GF-D8 (cell line): ENCODE data around the gene SMC3.
"Not testable (repeated sequence)": the region's sequence is repeated elsewhere in the genome, so short reads cannot be mapped to it uniquely, and the experiment has no call there.

Source experiments
- DNase-seq: peaks from one replicate; lab custom pipeline; 2025; lab: John Stamatoyannopoulos, UW

The SMC3 gene

GRCh38 chr10:110625951-110626855 lies 58.7 kb downstream of the SMC3 start:
- no peak for DNase-seq

- DNase-seq, result no peak
Measured at GRCh38 chr10:110628161-110628560, 60.7 kb downstream of the SMC3 start.

GRCh38 chr10:110629680-110630191 lies 62.2 kb downstream of the SMC3 start:
- DNase-seq, result no peak

- no peak for DNase-seq
Measured at GRCh38 chr10:110631934-110632333, 64.4 kb downstream of the SMC3 start.

GRCh38 chr10:110632591-110633215 lies 65.2 kb downstream of the SMC3 start:
- DNase-seq, result no peak

DNA sequence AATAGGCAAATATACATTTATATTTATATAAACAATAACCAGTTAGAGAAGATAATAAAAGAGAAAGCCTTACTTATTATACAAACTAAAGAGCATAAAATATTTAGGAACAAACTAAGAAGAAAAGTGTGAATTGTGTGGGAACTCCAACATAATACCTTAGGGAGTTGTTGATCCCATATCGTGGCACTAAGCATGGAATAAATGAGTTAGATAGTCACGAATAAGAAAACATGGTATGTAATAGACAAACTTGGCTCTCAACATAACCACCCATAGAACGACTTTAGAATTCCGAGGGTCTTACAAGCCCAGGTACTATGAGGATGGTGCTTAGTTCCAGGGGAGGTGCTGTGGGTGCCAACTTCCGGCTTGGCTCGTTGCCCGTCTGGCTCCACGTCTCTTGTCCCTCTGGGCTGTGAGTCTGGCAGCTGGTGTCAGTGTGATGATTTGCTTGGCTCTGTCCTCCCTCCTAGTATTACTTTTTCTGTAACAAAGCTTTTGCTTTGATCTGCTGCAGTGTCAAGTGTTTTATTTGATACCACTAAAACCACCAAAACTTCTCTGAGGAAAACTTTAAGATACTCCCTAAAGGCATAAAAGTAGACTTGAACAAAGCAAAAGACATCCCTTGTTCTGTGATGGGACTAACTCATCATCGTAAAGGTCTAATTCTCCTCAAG lies 67.2 kb downstream of the SMC3 start:
- no peak for DNase-seq

DNA sequence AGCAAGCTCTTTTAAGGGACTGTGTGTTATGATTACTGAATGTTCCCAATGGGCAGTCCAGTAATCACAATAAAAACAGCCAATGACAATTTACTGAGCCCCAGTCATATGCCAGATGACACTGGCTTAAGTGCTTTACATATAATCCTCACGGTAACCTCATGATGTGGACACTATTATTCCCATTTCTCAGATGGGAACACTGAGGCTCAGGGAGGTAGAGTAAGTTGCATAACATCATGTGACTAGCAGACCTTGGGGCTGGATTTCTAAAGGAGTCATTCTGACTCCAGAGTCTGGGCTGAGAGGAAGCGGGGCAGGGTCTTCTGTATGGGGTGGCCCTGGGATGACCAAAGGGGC lies 69.1 kb downstream of the SMC3 start:
- no peak for DNase-seq

- DNase-seq, result no peak
Measured at GRCh38 chr10:110636932-110637557, 69.5 kb downstream of the SMC3 start.

- DNase-seq, result no peak
Measured at GRCh38 chr10:110637558-110638053, 70.1 kb downstream of the SMC3 start.

DNA sequence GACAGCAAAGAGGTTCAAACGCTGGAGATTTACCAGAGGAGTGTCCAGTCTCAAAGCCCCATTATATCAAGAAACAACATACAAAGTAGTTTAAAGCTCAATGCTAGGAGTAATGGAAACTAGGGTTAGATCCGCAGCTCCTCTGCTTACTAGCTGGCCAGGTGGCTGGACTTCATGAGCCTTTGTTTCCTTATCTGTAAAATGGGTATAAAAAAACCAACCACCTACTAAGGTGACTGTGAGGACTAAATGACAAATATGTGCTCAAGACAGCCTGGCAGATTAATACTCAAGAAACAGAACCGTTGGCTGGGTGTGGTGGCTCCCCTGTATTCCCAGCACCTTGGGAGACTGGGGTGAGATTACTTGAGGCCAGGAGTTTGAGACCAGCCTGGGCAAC lies 70.8 kb downstream of the SMC3 start:
- no peak for DNase-seq

DNA sequence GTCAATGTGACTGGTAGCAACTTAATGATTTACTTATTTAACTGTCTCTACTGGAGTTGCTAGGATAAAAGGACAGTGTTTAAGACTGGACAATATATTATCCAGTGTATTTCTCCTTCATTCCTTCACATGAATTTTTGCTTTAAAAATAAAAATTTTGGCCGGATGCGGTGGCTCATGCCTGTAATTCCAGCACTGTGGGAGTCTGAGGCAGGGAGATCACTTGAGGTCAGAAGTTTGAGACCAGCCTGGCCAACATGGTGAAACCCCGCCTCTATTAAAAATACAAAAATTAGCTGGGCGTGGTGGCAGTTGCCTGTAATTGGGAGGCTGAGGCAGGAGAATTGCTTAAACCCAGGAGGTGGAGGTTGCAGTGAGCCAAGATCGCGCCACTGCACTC lies 71.6 kb downstream of the SMC3 start:
- not testable (repeated sequence) for DNase-seq

GRCh38 chr10:110639858-110640257 lies 72.4 kb downstream of the SMC3 start:
- not testable (repeated sequence) for DNase-seq

DNA sequence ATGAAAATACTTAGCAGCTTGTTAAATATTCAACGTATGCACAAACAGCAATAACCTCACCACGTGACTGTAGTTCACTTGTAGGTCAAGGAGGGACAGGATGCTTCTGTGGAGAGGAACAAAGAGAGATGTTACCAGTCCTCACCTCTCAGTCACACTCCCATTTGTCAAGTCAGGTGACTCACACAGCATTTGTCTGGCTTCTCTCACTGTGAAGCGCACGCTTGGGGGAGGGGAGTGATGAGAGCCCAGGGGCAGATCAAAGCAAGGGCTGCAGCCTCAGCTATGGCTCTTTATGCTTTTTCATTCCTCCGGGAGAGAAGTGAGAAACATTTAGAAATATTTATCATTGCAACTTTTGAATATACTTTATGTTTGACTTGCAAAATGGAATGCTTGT lies 73.8 kb downstream of the SMC3 start:
- no peak for DNase-seq

GRCh38 chr10:110642204-110643034 lies 74.9 kb downstream of the SMC3 start:
- no peak for DNase-seq

DNA sequence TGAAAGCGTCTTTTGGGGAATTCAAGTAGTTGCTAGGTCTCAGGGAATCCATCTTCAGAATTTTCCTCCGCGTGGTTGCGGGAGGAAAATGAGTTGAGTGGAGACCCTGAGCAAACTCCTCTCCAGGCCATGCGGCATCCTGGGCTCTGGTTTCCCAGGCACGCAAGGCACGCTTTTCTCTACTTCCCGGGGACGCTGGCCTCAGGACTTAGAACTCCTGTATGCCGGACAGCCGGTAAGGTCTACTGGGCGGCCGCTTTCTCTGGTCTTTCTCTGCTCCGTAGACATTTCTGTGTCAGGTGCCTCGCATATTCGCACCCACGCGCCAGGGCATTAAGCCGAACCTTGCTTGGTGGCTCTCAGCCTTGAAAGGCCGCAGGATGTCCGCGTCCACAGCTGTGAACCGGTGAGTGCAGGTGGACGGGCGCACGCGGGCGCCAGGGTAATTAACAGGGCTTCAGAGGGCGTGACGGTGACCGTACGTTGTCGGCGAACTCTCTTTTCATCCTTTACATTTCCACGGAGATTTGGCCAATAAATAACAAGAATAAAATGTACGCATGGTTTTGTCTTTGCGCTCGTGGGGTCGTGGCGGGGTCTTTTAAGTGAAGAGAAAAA lies 75.6 kb downstream of the SMC3 start:
- no peak for DNase-seq

GRCh38 chr10:110643653-110644597 lies 76.4 kb downstream of the SMC3 start, which contains the start of gene RBM20:
RBM20 (plus strand) TSS chr10:110644336; CDS start chr10:110644455, 119 bp downstream.
- no peak for DNase-seq

DNA sequence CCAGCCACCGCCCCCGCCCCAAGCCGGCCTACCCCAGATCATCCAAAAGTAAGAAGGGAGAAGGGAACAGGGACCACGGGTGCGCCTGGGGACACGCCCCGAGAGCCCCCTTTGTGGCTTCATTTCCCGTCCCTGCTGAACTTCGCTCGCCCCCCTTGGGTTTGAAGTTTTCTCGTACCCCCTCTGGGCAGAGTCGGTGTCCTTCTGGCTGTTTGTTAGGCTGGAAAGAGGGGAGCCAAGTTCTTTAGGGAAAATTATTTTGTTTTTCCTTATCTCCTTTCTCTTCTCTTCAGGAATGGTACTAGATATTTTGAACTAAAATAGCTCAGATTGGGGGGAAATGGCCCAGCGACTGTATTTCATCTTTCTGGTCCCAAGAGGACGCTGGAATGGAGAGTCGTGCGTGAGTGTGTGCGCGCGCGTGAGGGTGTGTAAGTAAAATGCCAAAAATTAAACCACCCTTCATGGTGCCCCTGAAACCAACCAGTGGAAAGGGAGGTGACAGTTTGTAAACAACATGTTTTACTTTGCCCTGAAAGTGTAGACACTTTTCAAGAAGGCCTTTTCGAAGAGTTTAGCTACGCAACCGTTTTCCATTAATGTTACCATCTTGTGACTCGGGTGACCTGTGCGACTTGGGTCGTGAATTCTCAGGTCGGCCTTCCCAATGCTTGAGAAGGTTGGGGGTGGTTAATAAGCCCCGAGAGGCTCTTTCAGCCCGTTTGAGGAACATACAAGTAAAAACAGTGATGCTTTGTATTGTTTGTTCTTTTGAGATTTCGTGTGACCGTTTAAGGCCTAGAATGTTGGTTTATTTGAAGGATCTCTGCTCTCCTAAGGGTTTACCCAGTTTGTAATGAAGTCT lies 77.3 kb downstream of the SMC3 start:
- DNase-seq, result no peak

- DNase-seq, result no peak
Measured at GRCh38 chr10:110646417-110647135, 79.1 kb downstream of the SMC3 start.
